ENCODE measurements around the gene MORF4L2. TPM values are rescaled to one million over a fixed set of nuclear protein-coding genes. Genes with fewer than 3 reads are reported as not detected.
"Not testable (repeated sequence)": the region's sequence is repeated elsewhere in the genome, so short reads cannot be mapped to it uniquely, and the experiment has no call there.

Gene MORF4L2
- total RNA-seq, 1 donor from 2014 or later: 419 TPM

DNA sequence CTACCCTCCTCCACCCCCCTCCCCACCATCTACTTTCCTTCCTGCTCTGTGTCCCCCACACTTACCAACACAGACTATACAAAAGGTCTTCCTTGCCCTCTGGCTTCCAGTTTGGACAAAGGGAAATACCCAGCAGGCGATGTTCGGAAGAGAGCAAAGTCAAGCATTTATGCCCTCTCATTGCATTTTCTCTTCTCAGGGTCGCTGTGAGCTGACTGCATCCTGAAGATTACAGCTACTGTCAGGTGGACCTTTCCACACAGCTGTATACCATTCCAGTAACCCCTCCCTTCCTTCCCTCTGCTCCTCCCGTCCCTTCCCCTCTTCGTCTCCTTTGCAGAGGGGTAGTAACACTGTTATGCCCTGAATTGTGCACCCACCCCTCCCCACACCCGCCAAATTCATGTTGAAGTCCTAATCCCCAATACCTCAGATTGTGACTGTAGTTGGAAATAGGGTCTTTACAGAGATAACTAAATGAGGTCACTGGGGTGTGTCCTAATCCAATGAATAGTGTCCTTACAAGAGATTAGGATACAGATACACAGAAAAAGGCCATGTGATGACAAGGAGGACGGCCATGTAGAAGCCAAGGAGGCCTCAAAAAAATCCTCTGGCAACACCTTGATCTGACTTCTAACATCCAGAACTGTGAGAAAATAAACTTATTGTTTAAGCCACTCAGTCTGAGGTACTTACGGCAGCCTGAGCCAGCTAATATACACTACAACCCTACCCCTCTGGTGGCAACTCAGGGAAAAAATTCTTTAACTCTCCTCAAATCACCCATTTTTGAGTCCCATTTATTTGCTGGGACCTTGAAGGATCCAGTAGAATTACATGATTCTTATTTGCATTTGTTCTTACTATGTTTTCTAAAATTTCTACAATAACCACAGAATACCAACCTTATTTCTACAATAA lies 11.7 kb downstream of the MORF4L2 start:
- no peaks in the 10 kb centered on the region for H3K9me3 Mint-ChIP-seq
- TF ChIP-seq, protein P1, sequence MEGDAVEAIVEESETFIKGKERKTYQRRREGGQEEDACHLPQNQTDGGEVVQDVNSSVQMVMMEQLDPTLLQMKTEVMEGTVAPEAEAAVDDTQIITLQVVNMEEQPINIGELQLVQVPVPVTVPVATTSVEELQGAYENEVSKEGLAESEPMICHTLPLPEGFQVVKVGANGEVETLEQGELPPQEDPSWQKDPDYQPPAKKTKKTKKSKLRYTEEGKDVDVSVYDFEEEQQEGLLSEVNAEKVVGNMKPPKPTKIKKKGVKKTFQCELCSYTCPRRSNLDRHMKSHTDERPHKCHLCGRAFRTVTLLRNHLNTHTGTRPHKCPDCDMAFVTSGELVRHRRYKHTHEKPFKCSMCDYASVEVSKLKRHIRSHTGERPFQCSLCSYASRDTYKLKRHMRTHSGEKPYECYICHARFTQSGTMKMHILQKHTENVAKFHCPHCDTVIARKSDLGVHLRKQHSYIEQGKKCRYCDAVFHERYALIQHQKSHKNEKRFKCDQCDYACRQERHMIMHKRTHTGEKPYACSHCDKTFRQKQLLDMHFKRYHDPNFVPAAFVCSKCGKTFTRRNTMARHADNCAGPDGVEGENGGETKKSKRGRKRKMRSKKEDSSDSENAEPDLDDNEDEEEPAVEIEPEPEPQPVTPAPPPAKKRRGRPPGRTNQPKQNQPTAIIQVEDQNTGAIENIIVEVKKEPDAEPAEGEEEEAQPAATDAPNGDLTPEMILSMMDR (conservative IDR thresholded peaks at IDR 0.05): peak; percentile 27
- no peaks in the 10 kb centered on the region for H3K27me3 Mint-ChIP-seq
- peaks cover 10% of the 10 kb centered on the region for H3K36me3 Mint-ChIP-seq
- no peak overlapping the region for H3K4me3 Mint-ChIP-seq
- no peaks in the 10 kb centered on the region for H3K4me1 Mint-ChIP-seq (ENCODE audit: unreplicated experiment)
- no peak overlapping the region for H3K27ac Mint-ChIP-seq
- DNase-seq (ENCODE audit: extremely low spot score, unreplicated experiment): no peak

DNA sequence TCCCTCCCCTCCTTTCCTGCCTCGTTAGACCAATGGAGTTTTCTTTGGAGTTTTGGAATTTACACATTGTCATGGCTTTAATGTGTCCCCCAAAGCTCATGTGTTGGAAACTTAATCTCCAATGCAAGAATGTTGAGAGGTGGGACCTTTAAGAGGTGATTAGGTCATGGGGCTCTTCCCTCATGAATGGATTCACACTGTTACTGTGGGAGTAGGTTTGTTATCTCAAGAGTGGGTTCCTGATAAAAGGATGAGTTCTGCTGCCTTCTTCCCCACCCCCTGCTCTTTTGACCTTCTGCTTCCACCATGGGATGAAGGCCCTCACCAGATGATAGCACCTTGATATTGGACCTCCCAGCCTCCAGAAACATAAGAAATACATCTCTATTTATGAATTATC lies 16.8 kb downstream of the MORF4L2 start:
- TF ChIP-seq, protein P1 (conservative IDR thresholded peaks at IDR 0.05): no peak
- DNase-seq (ENCODE audit: extremely low spot score, unreplicated experiment): no peak
- Mint-ChIP-seq H3K27ac (no peak overlapping the region), H3K4me1 (ENCODE audit: unreplicated experiment) (no peaks in the 10 kb centered on the region), H3K27me3 (peaks cover 7% of the 10 kb centered on the region), H3K4me3 (no peak overlapping the region), H3K36me3 (no peaks in the 10 kb centered on the region), H3K9me3 (no peaks in the 10 kb centered on the region)

DNA sequence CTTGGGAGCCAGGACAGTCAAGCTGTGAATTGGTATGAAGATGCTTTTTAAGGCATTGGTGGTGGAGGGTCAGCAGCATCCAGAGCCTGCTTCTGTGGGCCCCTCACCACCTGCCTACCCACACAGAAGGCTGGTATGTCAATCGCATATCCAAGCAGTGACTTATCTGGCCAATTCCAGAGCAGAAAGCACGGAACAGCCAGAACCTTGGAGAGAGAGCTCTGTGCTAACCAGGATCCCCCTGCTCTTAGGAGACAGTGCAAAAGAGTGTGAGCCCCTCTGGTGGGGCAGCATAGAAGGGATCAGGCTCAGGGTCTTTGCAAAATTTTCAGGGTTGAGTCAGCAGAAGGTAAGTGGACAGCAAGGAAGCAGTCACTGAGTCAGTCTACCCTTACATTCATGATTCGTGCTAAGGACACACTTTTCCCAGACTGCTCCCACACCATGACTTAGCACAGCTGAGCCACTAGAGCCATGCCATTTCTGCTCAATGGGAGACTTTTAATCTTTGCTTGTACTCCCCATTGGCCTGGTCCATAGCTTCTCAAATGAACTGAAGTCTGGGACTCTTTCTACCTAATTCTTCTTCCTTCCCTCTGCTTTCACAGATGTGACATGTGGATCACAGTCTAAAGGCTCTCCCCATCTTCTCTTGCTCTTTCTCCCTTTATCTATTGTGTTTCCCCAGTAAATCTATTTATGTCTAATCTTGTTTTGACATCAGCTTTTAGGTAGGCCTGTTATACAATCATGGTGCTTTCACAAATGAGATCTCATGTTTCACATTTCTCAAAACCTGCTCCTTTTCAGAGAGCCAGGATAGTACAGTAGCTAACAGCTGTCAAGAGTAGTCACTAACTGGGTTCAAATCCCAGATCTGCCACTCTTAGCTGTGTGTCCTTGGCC lies 20.0 kb downstream of the MORF4L2 start:
- TF ChIP-seq, protein P1 (conservative IDR thresholded peaks at IDR 0.05): no peak
- DNase-seq (ENCODE audit: extremely low spot score, unreplicated experiment): no peak
- H3K4me3 Mint-ChIP-seq: no peak overlapping the region

DNA sequence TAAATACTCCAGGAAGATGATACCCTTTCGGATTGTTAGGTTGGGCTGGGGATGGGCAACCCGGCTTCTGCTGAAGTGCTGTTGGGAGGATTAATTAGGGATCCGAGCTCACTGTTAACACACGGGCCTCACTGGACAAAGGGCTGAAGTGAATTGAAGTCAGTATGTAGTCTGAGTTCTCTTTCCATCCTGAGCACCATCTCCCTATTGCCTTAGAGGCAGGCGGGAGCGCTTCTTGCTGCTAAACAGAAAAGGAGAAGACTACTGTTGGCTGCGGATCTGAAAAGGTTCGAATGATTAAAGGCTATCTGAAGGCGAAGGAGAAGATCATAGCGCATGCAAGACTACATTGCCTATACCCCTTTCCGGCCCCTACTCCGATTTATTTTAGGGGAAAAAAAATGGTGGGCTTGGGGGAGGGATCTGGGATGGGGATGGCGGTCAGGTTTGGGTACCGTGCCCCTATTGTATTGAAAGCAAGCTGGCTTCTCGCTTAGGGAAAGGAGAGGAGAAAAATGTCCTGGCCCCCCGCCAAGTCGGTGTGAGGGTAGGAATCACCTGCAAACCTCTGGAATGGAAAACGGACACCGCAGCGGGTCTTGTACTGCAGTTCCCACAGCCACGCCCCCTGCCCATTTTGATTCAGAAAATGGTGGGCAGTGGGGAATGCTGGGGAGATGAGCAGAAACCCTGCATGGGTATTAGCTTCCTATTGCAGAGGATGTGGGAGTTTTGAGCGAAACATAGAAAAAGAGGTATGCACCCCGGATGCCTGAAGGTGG lies 22.3 kb downstream of the MORF4L2 start:
- no peaks in the 10 kb centered on the region for H3K36me3 Mint-ChIP-seq
- TF ChIP-seq, protein P1 (conservative IDR thresholded peaks at IDR 0.05): no peak
- no peaks in the 10 kb centered on the region for H3K4me1 Mint-ChIP-seq (ENCODE audit: unreplicated experiment)
- H3K27ac Mint-ChIP-seq: no peak overlapping the region
- no peaks in the 10 kb centered on the region for H3K9me3 Mint-ChIP-seq
- H3K4me3 Mint-ChIP-seq: no peak overlapping the region
- H3K27me3 Mint-ChIP-seq: peaks cover 25% of the 10 kb centered on the region
- DNase-seq (ENCODE audit: extremely low spot score, unreplicated experiment): no peak

More for the DNA sequence above, 20.0 kb downstream of the MORF4L2 start:
- no peaks in the 10 kb centered on the region for H3K36me3 Mint-ChIP-seq
- no peaks in the 10 kb centered on the region for H3K4me1 Mint-ChIP-seq (ENCODE audit: unreplicated experiment)
- peaks cover 25% of the 10 kb centered on the region for H3K27me3 Mint-ChIP-seq
- H3K27ac Mint-ChIP-seq: no peak overlapping the region
- no peaks in the 10 kb centered on the region for H3K9me3 Mint-ChIP-seq

DNA sequence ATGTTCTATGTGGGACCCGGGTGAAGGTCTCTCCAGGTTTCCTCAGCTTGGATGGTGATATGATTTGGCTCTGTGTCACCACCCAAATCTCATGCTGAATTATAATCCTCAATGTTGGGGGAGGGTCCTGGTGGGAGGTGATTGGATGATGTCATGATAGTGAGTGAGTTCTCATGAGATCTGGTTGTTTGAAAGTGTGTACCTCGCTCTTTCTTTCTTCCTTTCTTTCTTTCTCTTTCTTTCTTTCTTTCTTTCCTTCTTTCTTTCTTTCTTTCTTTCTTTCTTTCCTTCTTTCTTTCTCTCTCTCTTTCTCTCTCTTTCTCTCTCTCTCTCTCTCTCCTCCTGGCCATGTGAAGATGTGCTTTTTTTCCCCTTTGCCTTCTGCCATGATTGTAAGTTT lies 27.0 kb downstream of the MORF4L2 start:
- not testable (repeated sequence) for H3K4me3 Mint-ChIP-seq; H3K9me3 Mint-ChIP-seq; H3K36me3 Mint-ChIP-seq; DNase-seq (ENCODE audit: extremely low spot score, unreplicated experiment); H3K27ac Mint-ChIP-seq; H3K4me1 Mint-ChIP-seq (ENCODE audit: unreplicated experiment)
- peaks cover 20% of the 10 kb centered on the region for H3K27me3 Mint-ChIP-seq

All from type B pancreatic cell (in vitro differentiated cells).